SU-DHL-6 (cell line): ENCODE results near the gene GANAB.
A peak's percentile ranks its signal among the peaks of the same experiment; 100 is the strongest.

ENCODE experiments used
- H2AFZ ChIP-seq: fragments of 200-600 bp; sonication (generic); 2 replicates; pipeline ENCODE4 v1.6.1; 2014; ENCODE audit warnings: low read depth, mild to moderate bottlenecking, moderate library complexity, mixed read lengths, antibody characterized with exemption, low read length; ENCODE audit not compliant: severe bottlenecking
- H3F3A ChIP-seq: fragments of 200-600 bp; shearing (Covaris generic); 2 replicates; pipeline ENCODE4 v1.6.0; 2016; ENCODE audit warnings: antibody characterized with exemption, mild to moderate bottlenecking; ENCODE audit not compliant: insufficient read depth
- H3K27ac ChIP-seq: fragments of 200-600 bp; sonication (generic); 2 replicates; pipeline ENCODE4 v1.5.1; 2016; ENCODE audit warnings: low read depth, mild to moderate bottlenecking, low read length, moderate library complexity, mixed read lengths
- H3K27me3 ChIP-seq: fragments of 200-600 bp; sonication (generic), shearing (Covaris generic); 2 replicates; pipeline ENCODE4 v1.6.0; 2014; ENCODE audit warnings: mild to moderate bottlenecking, low read length
- H3K36me3 ChIP-seq: fragments of 200-600 bp; sonication (generic); 2 replicates; pipeline ENCODE4 v1.6.1; 2014; ENCODE audit warnings: mild to moderate bottlenecking, low read length, mixed read lengths
- H3K4me2 ChIP-seq: fragments of 300-600, 200-600 bp; shearing (Covaris generic), sonication (generic); 2 replicates; pipeline ENCODE4 v1.6.0; 2014; ENCODE audit warnings: low read length, low read depth, mild to moderate bottlenecking; ENCODE audit not compliant: poor library complexity, severe bottlenecking
- H3K4me3 ChIP-seq: fragments of 200-600 bp; sonication (generic); 2 replicates; pipeline ENCODE4 v1.5.1; 2014; ENCODE audit warnings: antibody characterized with exemption, low read length, mild to moderate bottlenecking, mixed read lengths; ENCODE audit not compliant: insufficient read depth, poor library complexity, severe bottlenecking
- H3K79me2 ChIP-seq: fragments of 200-600 bp; sonication (generic); 2 replicates; pipeline ENCODE4 v1.6.1; 2014; ENCODE audit warnings: mild to moderate bottlenecking, low read length, moderate library complexity; ENCODE audit not compliant: insufficient read depth
- H3K9ac ChIP-seq: fragments of 200-600 bp; sonication (generic); 2 replicates; pipeline ENCODE4 v1.7.0; 2014; ENCODE audit warnings: mild to moderate bottlenecking, low read length
- H3K9me2 ChIP-seq: fragments of 200-600 bp; sonication (generic); replicated peaks from 2 replicates; pipeline ENCODE4 v1.6.1; 2014; ENCODE audit warnings: low read length; ENCODE audit not compliant: insufficient read depth
- H3K9me3 ChIP-seq: fragments of 200-600 bp; sonication (generic); 2 replicates; pipeline ENCODE4 v1.6.1; 2014; ENCODE audit warnings: low read length, mixed read lengths; ENCODE audit not compliant: insufficient read depth
- H4K20me1 ChIP-seq: fragments of 200-600 bp; sonication (generic); 2 replicates; pipeline ENCODE4 v1.6.1; 2014; ENCODE audit warnings: low read depth, mild to moderate bottlenecking, antibody characterized with exemption, low read length, moderate library complexity, mixed read lengths
- CTCF ChIP-seq: fragments of 200-600 bp; sonication (generic); IDR thresholded peaks from one replicate; pipeline ENCODE4 v1.5.1; 2017; ENCODE audit warnings: antibody characterized with exemption, mild to moderate bottlenecking, low read length, moderate library complexity; ENCODE audit not compliant: insufficient read depth, poor library complexity, severe bottlenecking
- EZH2phosphoT487 ChIP-seq: fragments of 200-600 bp; sonication (generic), shearing (Covaris generic); conservative IDR thresholded peaks from 2 replicates; pipeline ENCODE4 v1.6.1; 2018; ENCODE audit warnings: mild to moderate bottlenecking, antibody characterized with exemption, low read length, moderate library complexity, mixed read lengths

The GANAB gene

GRCh38 chr11:62665599-62666258 is 19.3 kb upstream of the GANAB start:
- no peak for TF ChIP-seq EZH2phosphoT487
- Histone ChIP-seq H2AFZ (no peak overlapping the region), H3K9me2 (no peaks in the 10 kb centered on the region), H3K4me2 (peak overlapping the region; percentile 93), H3K36me3 (peaks cover 15% of the 10 kb centered on the region), H3K9me3 (no peaks in the 10 kb centered on the region), H3K79me2 (peaks cover 45% of the 10 kb centered on the region), H3F3A (peaks cover 52% of the 10 kb centered on the region), H4K20me1 (no peaks in the 10 kb centered on the region), H3K27ac (peak overlapping the region; percentile 92), H3K9ac (peak overlapping the region; percentile 95), H3K27me3 (no peaks in the 10 kb centered on the region), H3K4me3 (peak overlapping the region; percentile 89)

GRCh38 chr11:62665075-62665598 is 18.7 kb upstream of the GANAB start, which contains the start of the genes C11orf98 and CSKMT:
Gene C11orf98, minus strand, starts transcription at chr11:62665210. Its CDS starts 41 bp downstream, at chr11:62665169.
Gene CSKMT, plus strand, starts transcription at chr11:62665312. Its CDS starts 568 bp downstream, at chr11:62665880.
- peaks cover 43% of the 10 kb centered on the region for H3K79me2 ChIP-seq
- peak within 1 kb of the TSS; percentile 92 for H3K27ac ChIP-seq
- H3K4me2 ChIP-seq: peak within 1 kb of the TSS; percentile 93
- no peaks in the 10 kb centered on the region for H3K9me2 ChIP-seq
- H3K9ac ChIP-seq: peak within 1 kb of the TSS; percentile 95
- no peak for TF ChIP-seq CTCF
- no peak for TF ChIP-seq EZH2phosphoT487
- peak within 1 kb of the TSS; percentile 89 for H3K4me3 ChIP-seq
- peaks cover 15% of the 10 kb centered on the region for H3K36me3 ChIP-seq
- H2AFZ ChIP-seq: peak within 1 kb of the TSS; percentile 61
- no peaks in the 10 kb centered on the region for H3K27me3 ChIP-seq
- H3F3A ChIP-seq: peaks cover 50% of the 10 kb centered on the region
- H4K20me1 ChIP-seq: no peaks in the 10 kb centered on the region
- H3K9me3 ChIP-seq: no peaks in the 10 kb centered on the region

- no peaks in the 10 kb centered on the region for H3K9me2 ChIP-seq
- peak overlapping the region; percentile 89 for H3K4me3 ChIP-seq
- H3K36me3 ChIP-seq: peaks cover 15% of the 10 kb centered on the region
- H3K27me3 ChIP-seq: no peaks in the 10 kb centered on the region
- peaks cover 43% of the 10 kb centered on the region for H3K79me2 ChIP-seq
- no peaks in the 10 kb centered on the region for H4K20me1 ChIP-seq
- peak overlapping the region; percentile 92 for H3K27ac ChIP-seq
- H3K4me2 ChIP-seq: peak overlapping the region; percentile 80
- H3K9me3 ChIP-seq: no peaks in the 10 kb centered on the region
- peak overlapping the region; percentile 95 for H3K9ac ChIP-seq
- TF ChIP-seq CTCF (no peak), EZH2phosphoT487 (no peak)
- peak overlapping the region; percentile 61 for H2AFZ ChIP-seq
- H3F3A ChIP-seq: peaks cover 45% of the 10 kb centered on the region
Measured at GRCh38 chr11:62664405-62665074, 18.1 kb upstream of the GANAB start.
